GM18909 (cell line): ENCODE measurements around the gene COBL.
"Not testable (repeated sequence)": the region's sequence is repeated elsewhere in the genome, so short reads cannot be mapped to it uniquely, and the experiment has no call there.

Source experiments
- ATAC-seq: cut with Tn5 transposase; IDR thresholded peaks from one replicate; pipeline ENCODE4 v1.9.1; 2021; ENCODE audit warnings: mild to moderate bottlenecking; ENCODE audit not compliant: unreplicated experiment, poor library complexity

The COBL gene

GRCh38 chr7:51019191-51019844, 297.3 kb downstream of the COBL start:
- no peak for ATAC-seq

- no peak for ATAC-seq
Observed at GRCh38 chr7:51017576-51018535, 298.8 kb downstream of the COBL start.

GRCh38 chr7:51016546-51016945, 300.1 kb downstream of the COBL start:
- no peak for ATAC-seq

- no peak for ATAC-seq
Observed at GRCh38 chr7:51015581-51015980, 301.0 kb downstream of the COBL start.

- ATAC-seq = no peak
Observed at GRCh38 chr7:51014811-51015210, 301.8 kb downstream of the COBL start.

DNA sequence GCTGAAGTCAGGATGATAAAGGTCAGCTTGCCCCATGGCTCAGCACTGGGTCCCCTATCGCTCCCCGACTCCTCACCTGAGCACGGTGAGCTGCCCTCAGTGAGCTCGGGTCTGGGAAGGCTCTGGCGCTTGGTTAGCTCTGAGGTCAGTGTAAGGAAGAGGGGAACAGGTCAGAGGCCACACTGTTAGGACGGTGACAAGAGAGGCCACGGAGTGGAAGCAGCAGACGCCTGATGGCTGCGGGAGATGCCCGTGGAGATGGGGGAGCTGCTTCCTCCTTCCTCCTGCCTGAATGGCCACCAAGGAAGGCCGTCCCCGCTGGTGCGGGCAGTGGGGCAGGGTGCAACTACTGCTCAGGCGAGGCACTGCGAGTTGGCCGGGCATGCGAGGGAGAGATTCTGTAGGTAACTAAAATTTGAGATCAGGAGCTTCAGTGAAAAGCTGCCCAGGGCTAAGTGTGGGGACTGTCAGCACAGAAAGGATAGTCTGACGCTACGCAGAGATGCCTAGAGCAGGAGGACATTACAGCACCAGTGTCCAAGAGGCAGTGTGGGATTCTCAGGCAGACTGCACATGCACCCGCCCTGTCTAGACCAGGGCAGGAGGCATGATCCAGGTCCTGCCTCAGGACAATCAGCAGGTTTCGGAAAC, 302.6 kb downstream of the COBL start:
- no peak for ATAC-seq

DNA sequence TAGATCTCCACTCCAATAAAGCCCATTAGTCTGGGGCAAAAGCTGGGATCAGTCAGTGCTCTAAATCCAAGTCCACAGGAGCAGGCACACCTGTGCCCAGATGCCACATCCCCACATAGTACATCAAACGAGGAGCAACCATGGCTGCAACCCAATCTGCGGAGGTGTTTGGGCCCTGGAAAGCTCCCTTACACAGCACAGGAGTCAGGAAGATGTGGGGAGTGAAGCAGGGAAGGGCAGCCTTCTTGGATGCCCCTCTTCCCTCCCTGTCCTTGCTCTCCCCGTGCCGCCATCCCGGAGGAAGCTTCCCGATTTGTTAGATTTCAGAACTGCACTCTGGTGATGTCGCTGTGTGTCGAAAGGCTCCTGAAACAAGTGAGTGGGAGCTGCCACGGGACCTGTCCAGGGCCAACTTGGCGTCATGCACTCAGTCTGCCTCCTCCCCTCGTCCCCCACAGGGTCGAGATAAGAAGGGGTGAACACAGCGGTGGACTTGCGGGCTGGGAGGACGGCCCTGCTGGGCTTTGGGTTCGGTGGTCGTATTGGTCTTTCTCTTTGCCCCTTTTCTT, 303.3 kb downstream of the COBL start:
- no peak for ATAC-seq

- no peak for ATAC-seq
Observed at GRCh38 chr7:51012569-51013217, 303.9 kb downstream of the COBL start.

GRCh38 chr7:51011710-51012350, 304.8 kb downstream of the COBL start:
- no peak for ATAC-seq

DNA sequence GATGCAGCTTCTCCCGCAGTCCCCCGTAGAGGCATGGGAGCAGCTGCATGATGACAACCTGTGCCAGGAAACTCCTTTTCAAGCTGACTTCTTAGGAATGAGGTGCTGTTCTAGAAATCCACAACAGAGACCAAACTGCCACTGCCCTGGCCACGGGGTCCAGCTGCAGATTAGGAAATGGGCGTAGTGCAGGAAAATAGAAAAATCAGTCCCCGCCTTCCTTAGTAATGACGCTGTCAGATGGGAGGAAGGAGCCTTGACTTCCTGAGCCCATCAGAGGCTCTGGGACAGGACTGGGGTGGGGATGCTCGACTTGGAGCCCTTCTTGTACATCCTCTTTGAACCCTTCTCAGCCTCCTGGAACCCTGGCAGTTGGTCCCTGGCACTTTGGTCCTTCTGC, 306.1 kb downstream of the COBL start:
- no peak for ATAC-seq

DNA sequence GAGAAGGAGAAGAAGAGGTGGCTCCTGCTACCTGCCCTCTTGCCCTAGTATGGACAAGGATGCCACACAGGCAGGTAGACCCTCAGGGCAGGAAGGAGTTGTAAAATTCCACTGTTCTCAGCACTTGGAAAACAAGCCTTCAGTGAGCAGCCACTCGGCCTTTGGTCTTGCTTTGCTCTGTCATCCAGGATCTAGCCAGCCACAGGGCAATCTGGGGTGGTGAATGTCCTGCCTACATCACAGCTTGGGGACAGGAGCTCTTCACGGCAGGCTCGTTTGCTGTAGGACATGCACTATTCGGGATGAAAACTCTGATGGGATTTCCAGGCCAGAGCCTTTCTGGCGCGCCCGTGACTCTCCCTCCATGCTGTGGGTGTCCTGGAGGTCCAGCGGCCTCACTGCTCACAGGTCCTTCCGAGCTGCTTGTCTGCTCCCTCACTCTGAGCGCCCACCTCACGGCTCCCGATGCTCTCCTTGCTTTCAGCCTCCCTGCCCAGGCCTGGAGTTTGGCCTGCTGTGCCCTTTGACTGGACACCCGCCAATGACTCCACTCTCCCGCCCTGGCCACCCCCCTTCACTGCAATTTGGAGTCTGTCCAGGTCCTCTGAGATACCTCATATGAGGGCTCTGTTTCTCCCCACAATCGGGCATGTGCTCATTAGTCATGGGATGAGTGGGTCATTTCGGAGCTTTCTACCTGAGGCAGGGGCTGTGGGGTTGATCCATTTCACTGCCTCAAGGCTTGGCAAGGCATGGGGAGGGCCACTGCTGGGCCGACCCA, 306.7 kb downstream of the COBL start:
- ATAC-seq = no peak

GRCh38 chr7:51007551-51008505, 308.8 kb downstream of the COBL start:
- ATAC-seq = no peak

GRCh38 chr7:51006483-51007235, 309.9 kb downstream of the COBL start:
- ATAC-seq = no peak

GRCh38 chr7:51005074-51005473, 311.5 kb downstream of the COBL start:
- ATAC-seq = no peak

GRCh38 chr7:51000956-51001355, 315.7 kb downstream of the COBL start:
- no peak for ATAC-seq

DNA sequence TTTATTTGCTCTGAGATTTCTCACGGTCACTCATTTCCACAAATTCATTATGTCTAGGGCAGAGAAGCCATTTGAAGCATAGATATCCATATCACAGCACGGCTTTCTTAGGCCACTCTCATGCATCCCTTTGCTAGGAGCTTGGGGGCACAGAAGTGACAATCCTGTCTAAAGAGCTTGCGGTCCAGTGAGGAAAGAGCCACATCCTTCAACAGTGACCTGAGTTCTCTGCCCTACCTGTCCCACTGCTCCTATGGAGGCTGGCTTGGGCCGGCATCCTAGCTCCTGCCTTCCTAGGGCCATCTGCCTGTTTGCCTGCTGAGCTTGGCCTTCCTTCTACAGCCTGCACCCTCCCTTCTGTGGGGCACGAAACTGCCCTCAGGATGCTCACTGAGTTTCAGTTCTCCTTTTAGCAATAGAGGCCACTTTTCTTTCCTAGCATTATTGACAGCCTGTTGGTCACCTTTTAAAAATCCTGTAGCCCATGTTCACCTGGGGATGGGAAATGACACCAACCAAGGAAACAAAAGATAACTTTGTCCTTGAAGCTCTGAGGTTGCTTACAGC, 321.8 kb downstream of the COBL start:
- no peak for ATAC-seq

DNA sequence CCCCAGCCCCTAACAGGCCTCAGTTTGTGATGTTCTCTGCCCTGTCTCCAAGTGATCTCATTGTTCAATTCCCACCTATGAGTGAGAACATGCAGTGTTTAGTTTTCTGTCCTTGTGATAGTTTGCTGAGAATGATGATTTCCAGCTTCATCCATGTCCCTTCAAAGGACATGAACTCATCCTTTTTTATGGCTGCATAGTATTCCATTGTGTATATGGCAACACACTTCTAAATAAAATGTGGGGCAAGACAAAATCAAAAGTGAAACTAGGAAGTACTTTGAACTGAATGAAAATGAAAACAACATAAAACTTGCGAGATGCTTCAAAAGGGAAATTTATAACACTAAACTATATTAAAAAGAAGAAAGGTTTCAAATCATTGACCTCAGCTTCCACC, 326.4 kb downstream of the COBL start:
- not testable (repeated sequence) for ATAC-seq
